HG03103 (cell line): ENCODE data around the gene NGRN.
A peak's percentile ranks its signal among the peaks of the same experiment; 100 is the strongest.
"Not testable (repeated sequence)": the region's sequence is repeated elsewhere in the genome, so short reads cannot be mapped to it uniquely, and the experiment has no call there.

Experiments
- ATAC-seq: cut with Tn5 transposase; IDR thresholded peaks from one replicate; pipeline ENCODE4 v1.9.1; 2021; ENCODE audit warnings: low read depth; ENCODE audit not compliant: unreplicated experiment

NGRN gene

GRCh38 chr15:90233387-90234095, 31.9 kb upstream of the NGRN start, which contains the start of gene CIB1:
Gene CIB1, minus strand, starts transcription at chr15:90233941. Its CDS starts 56 bp downstream, at chr15:90233885.
- ATAC-seq, result peak; percentile 71

GRCh38 chr15:90234096-90234988, 31.1 kb upstream of the NGRN start, which contains the start of gene GDPGP1:
Gene GDPGP1, plus strand, starts transcription at chr15:90234209. Its CDS starts 6,700 bp downstream, at chr15:90240909.
- no peak for ATAC-seq

GRCh38 chr15:90239371-90239770, 26.1 kb upstream of the NGRN start:
- no peak for ATAC-seq

GRCh38 chr15:90240856-90241255, 24.6 kb upstream of the NGRN start:
- no peak for ATAC-seq

GRCh38 chr15:90241343-90242192, 23.9 kb upstream of the NGRN start:
- no peak for ATAC-seq

- ATAC-seq, result no peak
Observed at GRCh38 chr15:90243943-90244639, 21.4 kb upstream of the NGRN start.

GRCh38 chr15:90248789-90249202, 16.7 kb upstream of the NGRN start:
- ATAC-seq, result no peak

GRCh38 chr15:90249203-90249863, 16.1 kb upstream of the NGRN start, which contains the start of gene TTLL13:
Gene TTLL13, plus strand, starts transcription at chr15:90249556. Its CDS starts 1,075 bp downstream, at chr15:90250631.
- no peak for ATAC-seq

GRCh38 chr15:90257776-90258175, 7.7 kb upstream of the NGRN start:
- no peak for ATAC-seq

GRCh38 chr15:90259524-90259923, 5.9 kb upstream of the NGRN start:
- ATAC-seq, result no peak

GRCh38 chr15:90260731-90261130, 4.7 kb upstream of the NGRN start:
- not testable (repeated sequence) for ATAC-seq

GRCh38 chr15:90261811-90262210, 3.7 kb upstream of the NGRN start:
- ATAC-seq, result no peak

- no peak for ATAC-seq
Observed at GRCh38 chr15:90262426-90262825, 3.0 kb upstream of the NGRN start.

- ATAC-seq, result no peak
Observed at GRCh38 chr15:90264671-90265070, 801 bp upstream of the NGRN start.

- ATAC-seq, result peak; percentile 11
Observed at GRCh38 chr15:90266061-90266431, 574 bp downstream of the NGRN start.

- no peak for ATAC-seq
Observed at GRCh38 chr15:90266485-90266884, 1.0 kb downstream of the NGRN start.

GRCh38 chr15:90268415-90268814, 2.9 kb downstream of the NGRN start:
- no peak for ATAC-seq

- no peak for ATAC-seq
Observed at GRCh38 chr15:90270502-90271150, 5.2 kb downstream of the NGRN start.
